Transverse colon (tissue), 4 donors: Measurements from ENCODE around the gene KCNK13. TPM values are rescaled to one million over a fixed set of nuclear protein-coding genes. Genes with fewer than 3 reads are reported as not detected.

ENCODE experiments used
- DNase-seq: peaks from one replicate; pipeline ENCODE4 v3.0.0-alpha.2; 2019
- H3K27ac ChIP-seq, 4 donors: fragments of 200-600 bp; sonication (generic); 2 replicates each; pipeline ENCODE4 v1.5.1; 2016 to 2018; ENCODE audit warnings: inconsistent platforms in 4 of 4
- H3K27me3 ChIP-seq: fragments of 200-600 bp; sonication (generic); 2 replicates; pipeline ENCODE4 v1.5.1; 2017; ENCODE audit warnings: inconsistent platforms
- H3K36me3 ChIP-seq, 4 donors: fragments of 200-600 bp; sonication (generic); 2 replicates each; pipeline ENCODE4 v1.5.1; 2017 to 2019; ENCODE audit warnings: inconsistent platforms in 4 of 4
- H3K4me1 ChIP-seq, 4 donors: fragments of 200-600 bp; sonication (generic); 2 replicates each; pipeline ENCODE4 v1.5.1; 2017 to 2020; ENCODE audit warnings: inconsistent platforms in 4 of 4
- H3K4me3 ChIP-seq, 4 donors: fragments of 200-600 bp; sonication (generic); 1 replicate in 1 of 4; 2 replicates in 3 of 4; pipeline versions ENCODE4 v1.5.1 to v1.6.1; 2017 to 2019; ENCODE audit warnings: inconsistent platforms in 4 of 4
- H3K9me3 ChIP-seq, 2 donors: fragments of 200-600 bp; sonication (generic); 2 replicates each; pipeline ENCODE4 v1.5.1; 2017 to 2019; ENCODE audit warnings: inconsistent platforms in 2 of 2
- CTCF ChIP-seq, 5 experiments: fragments of 200-600 bp in 3 of 5; fragments of 450-650 bp in 2 of 5; sonication (generic) in 3 of 5; IDR thresholded peaks; 1 replicate in 2 of 5; 2 replicates in 3 of 5; pipeline ENCODE4 v1.5.1; 2016 to 2017; ENCODE audit warnings: antibody characterized with exemption in 5 of 5, inconsistent platforms in 3 of 5, mild to moderate bottlenecking in 2 of 5, moderate library complexity in 1 of 5
- EP300 ChIP-seq: sonication (generic); formaldehyde crosslinking; IDR thresholded peaks from one replicate; pipeline ENCODE4 v1.6.1; 2017; ENCODE audit warnings: antibody characterized with exemption, low read depth
- POLR2A ChIP-seq: fragments of 450-650 bp; IDR thresholded peaks from one replicate; pipeline ENCODE4 v1.6.1; 2016; ENCODE audit warnings: antibody characterized with exemption, mild to moderate bottlenecking, moderate library complexity
- POLR2AphosphoS5 ChIP-seq, 3 donors: sonication (generic); formaldehyde crosslinking; IDR thresholded peaks; one replicate each; pipeline ENCODE4 v1.6.1; 2016; ENCODE audit warnings: antibody characterized with exemption in 3 of 3
- WGBS, 2 donors: methylation state at CpG; one replicate each; pipeline ENCODE4 v1.1.5; 2018; ENCODE audit warnings: low coverage in 1 of 2; 5-methylcytosine and 5-hydroxymethylcytosine counted together
- in situ Hi-C, 4 donors: fragments of 200-750 bp; cut with MboI; loops; one replicate each; pipeline versions ENCODE4 v1.15.0 to v1.15.1; 2017; ENCODE audit warnings: low sequenced_read_pairs in 3 of 4, low pct_ligation_motif_present in 1 of 4, low pct_unique_long_range_greater_than_20kb in 1 of 4
- intact Hi-C: fragments of 100-400 bp; cut with DNase I; formaldehyde crosslinking; loops from one replicate; pipeline ENCODE4 v1.15.1; 2023; ENCODE audit warnings: low total_unique reads
- total RNA-seq, 4 donors: library from RNA; depleted of rRNA; stranded (reverse); fragments of >200 nt; gene quantifications; one replicate each; pipeline ENCODE4 v1.1.0, GENCODE V29; 2016

KCNK13 gene
- total RNA-seq, 4 donors from 2014 or later = 0.14 to 0.64 TPM; not detected in 2

- intact Hi-C loops (no loop called here), in situ Hi-C loops (no loop called here)
- H3K9me3 ChIP-seq = no peaks in the 10 kb centered on the region
- H3K4me3 ChIP-seq = no peak overlapping the region
- DNase-seq = no peak
- no peaks in the 10 kb centered on the region for H3K36me3 ChIP-seq
- no peaks in the 10 kb centered on the region for H3K27me3 ChIP-seq
- WGBS, 2 donors = 61 to 68% methylated on average over 3 to 4 of the region's 4 CpGs
- H3K27ac ChIP-seq = no peak overlapping the region
- no peaks in the 10 kb centered on the region for H3K4me1 ChIP-seq
- TF ChIP-seq POLR2A = no peak
- TF ChIP-seq EP300 = no peak
- no peak for TF ChIP-seq POLR2AphosphoS5 (IDR thresholded peaks at IDR 0.05)
- TF ChIP-seq CTCF (IDR thresholded peaks at IDR 0.05) = no peak
Measured at GRCh38 chr14:90136904-90137303, 75.1 kb downstream of the KCNK13 start.

- Histone ChIP-seq H3K27me3 (no peaks in the 10 kb centered on the region), H3K9me3 (no peaks in the 10 kb centered on the region), H3K36me3 (no peaks in the 10 kb centered on the region), H3K27ac (no peak overlapping the region), H3K4me1 (no peaks in the 10 kb centered on the region), H3K4me3 (no peak overlapping the region)
- TF ChIP-seq EP300 (no peak), POLR2A (no peak), POLR2AphosphoS5 (IDR thresholded peaks at IDR 0.05) (no peak), CTCF (IDR thresholded peaks at IDR 0.05) (no peak)
- DNase-seq = no peak
- intact Hi-C loops (no loop called here), in situ Hi-C loops (no loop called here)
- WGBS, 2 donors = 79 to 93% methylated on average over 4 of the region's 4 CpGs
Measured at GRCh38 chr14:90137807-90138206, 76.0 kb downstream of the KCNK13 start.

DNA sequence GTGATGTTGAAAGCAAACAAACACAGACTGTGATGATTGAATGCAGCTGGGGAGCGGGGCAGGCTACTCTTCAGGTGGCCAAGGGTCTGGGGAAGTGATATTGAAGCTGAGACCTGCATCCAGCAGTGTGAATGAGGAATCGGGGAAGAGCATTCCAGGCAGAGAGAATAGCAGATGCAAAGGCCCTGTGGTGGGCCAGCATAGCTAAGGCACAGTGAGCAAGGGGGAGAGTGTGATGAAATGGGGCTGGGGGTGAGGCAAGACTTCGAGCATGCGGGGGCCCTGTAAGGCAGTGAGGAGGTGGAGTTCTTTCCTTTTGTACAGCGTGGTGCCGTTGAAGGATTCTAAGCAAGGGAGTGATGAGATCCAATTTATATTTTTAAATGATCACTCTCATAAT lies 77.4 kb downstream of the KCNK13 start:
- DNase-seq = no peak
- Histone ChIP-seq H3K4me1 (no peaks in the 10 kb centered on the region), H3K27ac (no peak overlapping the region), H3K9me3 (no peaks in the 10 kb centered on the region), H3K27me3 (no peaks in the 10 kb centered on the region), H3K36me3 (no peaks in the 10 kb centered on the region), H3K4me3 (no peak overlapping the region)
- intact Hi-C loops (no loop called here), in situ Hi-C loops (no loop called here)
- WGBS, 2 donors = 73 to 79% methylated on average over 3 to 6 of the region's 6 CpGs
- TF ChIP-seq CTCF (IDR thresholded peaks at IDR 0.05) (no peak), POLR2A (no peak), POLR2AphosphoS5 (IDR thresholded peaks at IDR 0.05) (no peak), EP300 (no peak)

GRCh38 chr14:90140298-90140955 lies 78.6 kb downstream of the KCNK13 start:
- Histone ChIP-seq H3K4me1 (no peaks in the 10 kb centered on the region), H3K36me3 (no peaks in the 10 kb centered on the region), H3K27me3 (no peaks in the 10 kb centered on the region), H3K9me3 (no peaks in the 10 kb centered on the region), H3K27ac (no peak overlapping the region), H3K4me3 (no peak overlapping the region)
- no peak for DNase-seq
- intact Hi-C loops = no loop called here
- TF ChIP-seq POLR2AphosphoS5 (IDR thresholded peaks at IDR 0.05) = no peak
- no peak for TF ChIP-seq CTCF (IDR thresholded peaks at IDR 0.05)
- TF ChIP-seq EP300 = no peak
- no peak for TF ChIP-seq POLR2A
- WGBS, 2 donors = 65 to 76% methylated on average over 5 to 12 of the region's 12 CpGs
- in situ Hi-C loops = no loop called here
